Posterior vena cava (tissue), 2 donors: Measurements from ENCODE around the gene RNF157. TPM values are rescaled to one million over a fixed set of nuclear protein-coding genes. Genes with fewer than 3 reads are reported as not detected.
"Not testable (repeated sequence)": the region's sequence is repeated elsewhere in the genome, so short reads cannot be mapped to it uniquely, and the experiment has no call there.

Experiments used
- DNase-seq: peaks from one replicate; pipeline ENCODE4 v3.0.0-alpha.2; 2020; ENCODE audit warnings: low spot score
- intact Hi-C, 2 donors: fragments of 100-400 bp; cut with DNase I; formaldehyde crosslinking; loops; one replicate each; pipeline versions ENCODE4 v1.14.1 to v1.14.2; 2022 to 2023
- total RNA-seq, 2 donors: library from RNA; stranded (reverse); fragmentation: NEBNext Ultra II Directional; extraction: Animal tissue kit (Norgen Biotek cat#: 25700); gene quantifications; one replicate each; pipeline ENCODE4 v1.2.1, GENCODE V29; 2021
- donor health status: DM: yes; HTN: yes; CAD: no.
- donor health status: DM: yes; HTN: yes; CAD: no.

The RNF157 gene
- total RNA-seq, 2 donors from 2014 or later, result 1.9 TPM

- no peak for DNase-seq
- intact Hi-C loops, result no loop called here
Measured at GRCh38 chr17:76241204-76241538, 878 bp upstream of the RNF157 start.

- no peak for DNase-seq
- intact Hi-C loops, result no loop called here
Measured at GRCh38 chr17:76239538-76240274, 587 bp downstream of the RNF157 start.

- intact Hi-C loops, result no loop called here
Measured at GRCh38 chr17:76238847-76239537, 1.3 kb downstream of the RNF157 start.

GRCh38 chr17:76237859-76238313 is 2.4 kb downstream of the RNF157 start:
- intact Hi-C loops, result no loop called here
- DNase-seq, result no peak

More at GRCh38 chr17:76238847-76239537, 1.3 kb downstream of the RNF157 start:
- DNase-seq, result no peak

DNA sequence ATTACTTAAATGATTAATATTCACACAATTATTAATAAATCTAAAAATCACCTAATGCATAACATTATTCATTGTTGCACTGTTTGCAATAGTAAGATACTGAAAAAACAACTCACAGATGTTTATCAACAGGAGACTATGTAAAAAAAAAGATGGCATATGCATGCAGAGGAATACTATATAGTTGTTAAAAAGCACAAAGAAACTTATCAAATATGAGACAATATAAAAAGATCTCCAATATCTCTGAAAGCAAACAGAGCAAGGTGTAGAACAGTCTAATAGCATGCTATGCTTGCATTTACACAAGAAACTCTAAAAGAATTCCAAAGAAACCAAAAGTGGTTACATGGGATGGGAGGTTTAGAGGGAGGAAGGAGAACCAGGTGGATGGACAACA is 3.7 kb downstream of the RNF157 start:
- DNase-seq, result no peak
- intact Hi-C loops, result no loop called here

DNA sequence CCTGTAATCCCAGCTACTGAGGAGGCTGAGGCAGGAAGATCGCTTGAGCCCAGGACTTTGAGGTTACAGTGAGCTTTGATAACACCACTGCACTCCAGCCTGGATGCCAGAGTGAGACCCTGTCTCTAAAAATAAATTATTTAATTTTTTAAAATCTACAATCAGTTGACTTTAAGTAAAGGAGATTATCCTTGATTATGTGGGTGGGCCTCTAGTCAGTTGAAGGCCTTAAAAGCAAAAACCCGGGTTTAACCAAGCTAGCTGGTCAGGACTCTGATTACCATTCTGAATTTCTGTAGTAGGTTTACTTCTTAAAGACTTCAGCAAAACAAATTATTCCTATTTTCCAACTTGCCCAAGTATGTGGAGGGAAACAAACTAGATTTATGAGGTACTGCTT is 4.4 kb downstream of the RNF157 start:
- no peak for DNase-seq
- intact Hi-C loops, result no loop called here

- DNase-seq, result no peak
- intact Hi-C loops, result no loop called here
Measured at GRCh38 chr17:76234354-76234679, 6.0 kb downstream of the RNF157 start.

GRCh38 chr17:76233588-76234353 is 6.5 kb downstream of the RNF157 start:
- intact Hi-C loops, result no loop called here
- DNase-seq, result no peak

DNA sequence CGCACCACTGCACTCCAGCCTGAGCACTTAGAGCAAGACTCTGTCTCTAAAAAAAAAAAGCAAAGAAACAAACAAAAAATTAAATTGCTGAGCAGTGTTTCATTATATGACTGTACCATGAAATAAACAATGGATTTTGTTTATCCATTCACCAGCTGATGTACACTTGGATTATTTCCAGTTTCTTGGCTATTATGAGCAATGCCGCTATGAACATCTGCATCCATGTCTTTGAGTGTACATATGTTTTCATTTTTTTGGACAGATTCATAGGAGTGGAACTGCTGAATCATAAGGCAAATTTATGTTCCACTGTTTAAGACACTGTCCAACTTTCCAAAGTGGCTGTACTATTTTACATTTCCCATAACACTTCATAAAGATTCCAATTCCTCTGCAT is 8.0 kb downstream of the RNF157 start:
- intact Hi-C loops, result no loop called here
- no peak for DNase-seq

- DNase-seq, intact Hi-C loops: not testable (repeated sequence)
Measured at GRCh38 chr17:76226749-76227148, 13.5 kb downstream of the RNF157 start.

- DNase-seq, intact Hi-C loops: not testable (repeated sequence)
Measured at GRCh38 chr17:76225373-76226086, 14.8 kb downstream of the RNF157 start.

- intact Hi-C loops, result no loop called here
- DNase-seq, result no peak
Measured at GRCh38 chr17:76223802-76224201, 16.5 kb downstream of the RNF157 start.

- intact Hi-C loops, result no loop called here
- DNase-seq, result no peak
Measured at GRCh38 chr17:76219670-76220383, 20.5 kb downstream of the RNF157 start.

GRCh38 chr17:76217081-76217480 is 23.2 kb downstream of the RNF157 start:
- intact Hi-C loops, result no loop called here
- no peak for DNase-seq

GRCh38 chr17:76213491-76213890 is 26.8 kb downstream of the RNF157 start:
- intact Hi-C loops, result no loop called here
- DNase-seq, result no peak

GRCh38 chr17:76208120-76208519 is 32.2 kb downstream of the RNF157 start:
- intact Hi-C loops, result no loop called here
- no peak for DNase-seq

DNA sequence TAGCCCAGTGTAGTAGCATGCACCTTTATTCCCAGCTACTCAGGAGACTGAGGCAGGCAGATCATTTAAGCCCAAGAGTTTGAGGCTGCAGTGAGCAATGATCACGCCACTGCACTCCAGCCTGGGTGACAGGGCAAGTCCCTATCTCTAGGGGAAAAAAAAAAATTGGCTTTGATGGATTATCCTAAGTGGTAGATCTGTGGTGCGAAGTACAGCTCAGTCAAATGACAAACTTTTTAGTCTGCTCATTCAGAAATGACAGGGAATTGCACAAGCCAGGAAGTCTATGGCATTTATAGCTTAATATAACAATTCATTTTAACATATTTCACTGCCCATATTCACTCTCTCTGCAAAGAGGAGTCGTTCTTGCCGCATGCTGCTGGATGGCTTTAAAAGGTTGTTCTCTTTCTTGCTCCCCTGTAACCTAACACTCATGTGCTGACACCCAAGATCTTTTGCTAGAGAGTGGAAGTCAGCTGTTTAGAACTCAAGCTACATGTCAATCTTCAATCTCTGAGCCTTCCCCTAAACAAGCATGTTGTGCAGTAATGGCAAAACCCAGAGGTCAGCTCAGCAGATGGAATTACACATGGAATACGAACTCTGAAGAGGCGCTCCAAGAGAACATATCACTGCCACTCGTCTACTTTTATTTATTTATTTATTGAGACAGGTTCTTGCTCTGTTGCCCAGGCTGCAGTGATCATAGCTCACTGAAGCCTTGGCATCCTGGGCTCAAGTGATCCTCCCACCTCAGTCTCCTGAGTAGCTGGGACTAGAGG is 32.8 kb downstream of the RNF157 start:
- intact Hi-C loops, result no loop called here
- DNase-seq, result no peak

- intact Hi-C loops, DNase-seq: not testable (repeated sequence)
Measured at GRCh38 chr17:76205542-76206144, 34.6 kb downstream of the RNF157 start.
